NOMO-1 treated with dmso at 0.1 percent for 144 hours (cell line): ENCODE data around the gene PXDN.

ENCODE experiments used
- DNase-seq: peaks from one replicate; lab custom pipeline; 2025; ENCODE audit not compliant: unreplicated experiment; lab: John Stamatoyannopoulos, UW

Gene PXDN

GRCh38 chr2:1754461-1755170 lies 10.3 kb upstream of the PXDN start:
- DNase-seq, result no peak

GRCh38 chr2:1754046-1754445 lies 9.7 kb upstream of the PXDN start:
- DNase-seq, result no peak

DNA sequence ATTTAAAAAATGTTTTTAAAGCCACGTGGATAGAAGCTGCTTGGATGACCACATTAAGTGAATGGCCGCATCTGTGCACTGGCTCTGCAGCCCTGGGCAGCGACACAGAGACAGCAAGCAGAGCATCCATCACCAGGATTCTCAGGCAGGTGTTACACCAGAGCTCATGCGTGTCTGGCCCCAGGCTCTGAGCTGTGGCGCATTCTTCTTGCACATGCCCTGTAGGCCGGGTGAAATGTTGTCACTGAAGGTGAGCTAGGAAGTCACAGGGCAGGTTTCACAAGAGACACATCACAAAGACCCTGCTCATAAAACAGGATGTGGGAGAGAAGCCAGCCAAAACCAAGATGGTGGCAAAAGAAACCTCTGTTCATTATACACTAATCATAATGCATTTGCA lies 8.4 kb upstream of the PXDN start:
- no peak for DNase-seq

DNA sequence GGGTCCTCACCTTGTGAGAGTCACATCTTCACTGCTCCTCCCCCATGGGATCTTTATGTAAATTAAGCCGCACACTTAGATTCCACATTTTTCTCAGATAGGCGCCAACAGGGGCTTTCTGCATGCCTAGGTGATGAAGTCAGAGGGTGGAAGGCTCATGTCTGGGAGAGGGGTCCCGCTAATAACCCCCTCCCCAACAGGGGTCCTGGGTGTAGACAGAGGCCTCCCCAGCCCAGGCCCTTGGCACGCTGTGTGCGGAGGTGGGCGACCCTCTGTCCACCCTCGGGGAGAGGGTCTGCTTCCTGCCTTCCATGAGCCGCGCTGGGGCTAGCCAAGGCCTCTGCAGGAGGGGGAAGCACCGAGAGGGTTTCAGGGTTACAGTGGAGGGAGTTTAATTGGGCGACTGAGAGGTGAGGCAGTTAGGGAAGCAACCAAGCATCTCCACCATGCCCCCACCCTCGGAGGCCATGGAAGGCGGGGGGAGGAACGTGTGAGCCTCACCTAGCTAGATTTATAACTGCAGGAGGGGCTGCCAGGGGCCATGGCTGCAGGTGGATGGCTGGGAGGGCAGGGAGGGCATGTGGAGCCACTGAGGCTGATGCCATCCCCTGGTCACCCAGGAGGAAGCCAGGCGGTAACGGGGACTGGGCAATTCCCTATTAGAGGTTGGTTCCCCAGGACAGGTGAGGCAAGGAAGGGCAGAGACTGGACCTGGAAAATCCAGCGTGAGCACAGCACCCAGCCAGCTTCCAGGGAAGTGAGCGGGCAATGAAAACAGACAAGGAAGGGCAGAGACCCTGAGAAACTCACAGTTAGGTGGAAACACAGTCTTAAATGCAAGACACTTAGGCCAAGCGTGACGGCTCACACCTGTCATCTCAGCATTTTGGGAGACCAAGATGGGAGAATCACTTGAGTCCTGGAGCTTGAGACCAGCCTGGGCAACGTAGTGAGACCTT lies 7.7 kb upstream of the PXDN start:
- no peak for DNase-seq

GRCh38 chr2:1750933-1751766 lies 6.8 kb upstream of the PXDN start:
- no peak for DNase-seq

GRCh38 chr2:1750270-1750932 lies 6.1 kb upstream of the PXDN start:
- DNase-seq, result no peak

GRCh38 chr2:1749489-1750119 lies 5.3 kb upstream of the PXDN start:
- no peak for DNase-seq

DNA sequence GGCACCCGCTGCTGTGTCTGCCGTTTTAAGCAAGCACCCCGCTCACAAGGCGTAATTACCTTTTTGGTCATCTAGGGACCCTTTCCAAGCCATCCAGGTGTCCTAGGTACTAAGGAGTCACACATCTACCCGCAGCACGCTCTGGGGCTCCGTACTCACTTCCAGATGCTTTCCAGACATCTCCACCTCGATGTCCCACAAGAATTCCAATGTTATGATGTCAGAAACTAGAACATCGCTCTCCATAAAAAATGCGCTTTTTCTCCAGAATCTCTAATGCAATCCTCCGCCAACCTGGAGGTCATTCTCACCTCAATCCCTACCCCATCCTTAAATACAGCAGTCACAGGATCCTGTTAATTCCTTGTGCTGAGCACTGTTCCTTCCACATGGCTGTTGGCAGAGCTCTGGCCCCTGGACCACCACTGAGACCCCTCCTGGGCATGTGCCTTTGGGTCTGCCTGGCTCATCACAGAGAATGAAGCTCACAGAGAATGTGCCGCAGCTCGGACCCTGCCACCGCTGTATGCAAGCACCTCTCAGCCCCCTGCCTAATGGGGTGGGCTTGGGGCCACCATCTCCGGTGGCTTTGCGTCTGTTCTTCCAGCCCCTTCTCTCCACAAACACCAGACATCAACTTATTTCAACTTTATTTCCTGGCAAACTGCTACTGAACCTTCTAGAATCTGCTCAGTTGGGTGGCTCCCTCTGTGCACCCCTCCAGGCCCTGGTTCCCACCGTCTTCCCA lies 4.6 kb upstream of the PXDN start:
- no peak for DNase-seq

GRCh38 chr2:1748176-1748740 lies 3.9 kb upstream of the PXDN start:
- no peak for DNase-seq

- DNase-seq, result no peak
Observed at GRCh38 chr2:1747065-1747941, 3.0 kb upstream of the PXDN start.

DNA sequence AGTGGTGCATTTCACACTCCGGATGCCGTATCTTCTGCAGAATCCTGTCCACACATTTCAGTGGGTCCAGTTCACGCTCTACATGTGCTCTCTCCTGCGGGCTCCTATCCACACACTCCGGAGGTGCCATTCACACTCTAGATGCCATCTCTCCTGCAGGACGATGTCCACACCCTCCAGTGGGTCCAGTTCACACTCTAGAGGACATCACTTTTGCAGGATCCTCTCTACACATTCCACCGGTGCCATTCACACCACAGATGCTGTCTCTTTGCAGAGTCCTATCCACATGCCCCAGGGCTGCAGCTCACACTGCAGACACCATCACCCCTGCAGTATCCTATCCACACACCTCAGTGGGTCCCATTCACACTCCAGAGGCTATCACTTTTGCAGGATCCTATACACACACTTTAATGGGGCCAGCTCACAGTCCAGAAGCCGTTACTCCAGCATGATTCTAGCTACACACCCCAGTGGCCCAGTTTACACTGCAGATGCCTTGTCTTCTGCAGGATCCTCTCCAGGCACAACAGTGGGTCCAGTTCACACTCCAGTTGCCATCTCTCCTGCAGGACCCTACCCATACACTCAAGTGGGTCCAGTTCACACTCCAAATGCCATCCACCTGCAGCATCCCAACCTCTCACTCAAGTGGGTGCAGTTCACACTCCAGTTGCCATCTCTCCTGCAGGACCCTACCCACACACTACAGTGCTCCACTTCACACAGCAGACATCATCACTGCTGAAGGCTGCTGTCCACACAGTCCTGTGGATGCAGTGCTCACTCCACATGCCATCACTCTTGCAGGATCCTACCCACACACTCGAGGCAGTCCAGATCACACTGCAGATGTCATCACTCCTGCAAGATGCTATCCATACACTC lies 2.1 kb upstream of the PXDN start:
- DNase-seq, result no peak

DNA sequence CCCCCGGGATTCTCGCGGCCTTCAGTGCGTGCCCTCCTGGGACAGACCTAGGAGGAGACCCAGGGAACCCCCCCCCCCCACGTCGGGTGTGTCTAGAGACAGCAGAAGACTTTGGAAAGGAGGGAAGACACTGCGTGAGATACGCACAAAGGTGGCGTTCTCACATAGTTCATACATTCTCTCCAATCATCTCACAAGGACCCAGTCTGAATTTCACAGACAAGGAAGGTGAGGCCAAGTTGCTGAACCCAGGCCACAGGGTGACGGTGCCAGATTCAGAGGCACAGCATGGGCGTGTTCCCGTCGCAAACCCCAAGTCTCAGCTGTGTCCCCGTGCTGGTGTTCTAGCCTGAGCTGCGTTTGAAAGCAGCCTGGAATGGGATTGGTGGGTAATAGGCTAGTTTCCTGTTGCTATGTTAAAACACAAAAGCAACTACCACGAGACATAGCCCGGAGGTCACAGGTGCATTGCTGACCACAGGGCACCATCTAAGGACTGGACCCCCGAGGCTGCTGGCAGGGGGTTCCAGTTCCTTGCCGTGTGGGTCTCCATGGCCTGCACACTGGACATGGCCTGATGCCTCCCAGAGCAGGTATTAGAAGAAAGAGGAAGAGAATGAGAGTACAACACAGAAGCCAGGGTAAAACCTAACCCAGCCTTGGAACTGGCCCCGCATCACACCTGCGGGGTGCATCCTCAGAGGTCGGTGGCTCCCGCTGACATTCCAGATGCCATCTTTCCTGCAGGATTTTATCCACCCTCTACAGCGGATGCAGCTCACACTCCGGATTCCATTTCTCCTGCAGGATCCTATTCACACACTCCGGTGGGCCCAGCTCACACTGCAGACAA lies 1.1 kb upstream of the PXDN start:
- no peak for DNase-seq

GRCh38 chr2:1744151-1744445 lies 217 bp downstream of the PXDN start:
- DNase-seq, result no peak

GRCh38 chr2:1743396-1744150 lies 742 bp downstream of the PXDN start:
- DNase-seq, result no peak

DNA sequence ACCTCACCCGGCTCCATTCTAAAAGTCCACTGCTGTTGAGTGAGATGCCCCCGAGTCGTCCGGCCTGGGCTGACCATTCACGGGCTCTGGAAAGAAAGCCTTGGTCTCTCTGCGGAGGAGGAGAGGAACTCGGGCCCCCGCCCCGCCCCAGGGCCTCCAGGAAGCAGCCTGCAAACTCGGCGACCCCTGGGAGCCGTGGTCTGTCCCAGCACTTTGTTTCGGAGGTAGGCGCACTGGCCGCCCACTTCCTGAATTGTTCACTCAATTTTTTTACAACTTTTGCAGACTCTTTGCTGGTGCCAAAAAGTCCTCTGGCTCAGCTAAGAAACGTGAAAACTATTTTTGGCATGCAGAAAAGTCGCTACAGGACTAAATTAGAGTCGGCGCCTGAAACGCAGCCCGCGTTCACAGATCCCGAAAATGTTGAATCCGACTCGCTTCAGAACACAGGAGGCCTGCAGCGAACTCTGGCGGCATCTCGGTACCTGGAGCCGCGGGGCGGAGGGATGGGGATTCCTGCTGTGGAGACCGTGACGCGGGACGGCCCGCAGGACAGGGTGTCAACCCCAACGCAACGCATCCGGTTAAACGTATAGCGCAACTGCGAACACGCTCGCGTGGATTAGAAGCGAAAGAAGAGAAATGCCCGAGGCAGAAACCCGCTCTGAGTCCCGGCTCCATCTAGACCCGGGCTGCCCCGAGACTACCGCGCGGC lies 1.5 kb downstream of the PXDN start:
- DNase-seq, result no peak
